Measurements from ENCODE around the gene LPIN3.

The LPIN3 gene

DNA sequence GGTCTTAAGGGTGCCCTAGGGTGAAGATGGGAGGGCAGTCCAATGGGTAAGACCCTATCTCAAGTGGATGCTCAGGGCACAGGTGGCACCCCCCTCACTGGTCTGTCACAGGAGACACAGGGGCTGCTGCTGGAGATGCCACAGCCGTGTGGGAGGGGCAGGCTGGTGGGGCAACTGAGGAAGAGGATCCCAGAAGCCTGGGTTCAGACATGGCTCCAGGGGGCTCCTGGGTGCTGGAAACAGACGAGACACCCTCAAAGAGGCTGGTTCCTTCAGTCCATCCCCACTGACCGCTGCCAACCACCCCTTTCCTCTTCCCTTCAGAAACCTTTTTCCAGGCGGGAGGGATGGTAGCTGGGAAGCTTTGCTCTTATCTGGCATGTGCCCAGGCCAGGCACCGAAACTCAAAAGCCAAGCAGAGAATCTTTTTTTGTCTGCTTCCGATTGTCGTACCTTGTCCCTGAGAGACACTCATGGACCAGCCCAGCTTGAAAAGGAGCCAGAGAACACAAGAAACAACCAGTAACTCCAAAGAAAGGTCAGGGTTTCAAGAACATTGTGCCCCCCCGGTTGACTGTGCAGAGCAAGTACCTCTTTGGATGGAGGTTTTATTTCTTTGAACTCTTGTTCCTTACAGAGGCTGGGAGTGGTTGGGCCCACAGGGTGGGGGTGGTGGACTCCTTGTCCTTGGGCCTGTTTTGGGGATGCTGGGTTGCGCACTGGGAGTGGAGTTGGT is 54.5 kb downstream of the LPIN3 start:
- no peak overlapping the region for H3K4me3 ChIP-seq (ENCODE audit: low read depth in 1 of 2, low read length in 2 of 2)
- DNase-seq (no peak), ATAC-seq (ENCODE audit: insufficient read depth, low read depth) (no peak)
- H3K9ac ChIP-seq (ENCODE audit: low read depth, low read length) = no peak overlapping the region
- no peaks in the 10 kb centered on the region for H4K20me1 ChIP-seq (ENCODE audit: insufficient read depth, low read length)
- no peaks in the 10 kb centered on the region for H3K79me2 ChIP-seq (ENCODE audit: insufficient read depth, low read length)
- no peaks in the 10 kb centered on the region for H3K36me3 ChIP-seq (ENCODE audit: insufficient read depth, low read length)
- no peak overlapping the region for H2AFZ ChIP-seq (ENCODE audit: low read depth, low read length)
- H3K9me3 ChIP-seq (ENCODE audit: insufficient read depth, low read length, severe bottlenecking) = no peaks in the 10 kb centered on the region
- no peak overlapping the region for H3K27ac ChIP-seq (ENCODE audit: low read length)
- H3K4me2 ChIP-seq (ENCODE audit: insufficient read depth, low read length) = no peak overlapping the region
- no peaks in the 10 kb centered on the region for H3K4me1 ChIP-seq (ENCODE audit: insufficient read depth, low read length)
- H3K27me3 ChIP-seq (ENCODE audit: insufficient read depth, low read length, poor library complexity) = no peaks in the 10 kb centered on the region
- TF ChIP-seq, protein P1, sequence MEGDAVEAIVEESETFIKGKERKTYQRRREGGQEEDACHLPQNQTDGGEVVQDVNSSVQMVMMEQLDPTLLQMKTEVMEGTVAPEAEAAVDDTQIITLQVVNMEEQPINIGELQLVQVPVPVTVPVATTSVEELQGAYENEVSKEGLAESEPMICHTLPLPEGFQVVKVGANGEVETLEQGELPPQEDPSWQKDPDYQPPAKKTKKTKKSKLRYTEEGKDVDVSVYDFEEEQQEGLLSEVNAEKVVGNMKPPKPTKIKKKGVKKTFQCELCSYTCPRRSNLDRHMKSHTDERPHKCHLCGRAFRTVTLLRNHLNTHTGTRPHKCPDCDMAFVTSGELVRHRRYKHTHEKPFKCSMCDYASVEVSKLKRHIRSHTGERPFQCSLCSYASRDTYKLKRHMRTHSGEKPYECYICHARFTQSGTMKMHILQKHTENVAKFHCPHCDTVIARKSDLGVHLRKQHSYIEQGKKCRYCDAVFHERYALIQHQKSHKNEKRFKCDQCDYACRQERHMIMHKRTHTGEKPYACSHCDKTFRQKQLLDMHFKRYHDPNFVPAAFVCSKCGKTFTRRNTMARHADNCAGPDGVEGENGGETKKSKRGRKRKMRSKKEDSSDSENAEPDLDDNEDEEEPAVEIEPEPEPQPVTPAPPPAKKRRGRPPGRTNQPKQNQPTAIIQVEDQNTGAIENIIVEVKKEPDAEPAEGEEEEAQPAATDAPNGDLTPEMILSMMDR (IDR thresholded peaks at IDR 0.05; ENCODE audit: borderline replicate concordance, extremely low read depth, low read length, poor library complexity, severe bottlenecking) = no peak
- no peak for TF ChIP-seq EZH2 (IDR thresholded peaks at IDR 0.05; ENCODE audit: borderline replicate concordance, low read depth, low read length, severe bottlenecking)

DNA sequence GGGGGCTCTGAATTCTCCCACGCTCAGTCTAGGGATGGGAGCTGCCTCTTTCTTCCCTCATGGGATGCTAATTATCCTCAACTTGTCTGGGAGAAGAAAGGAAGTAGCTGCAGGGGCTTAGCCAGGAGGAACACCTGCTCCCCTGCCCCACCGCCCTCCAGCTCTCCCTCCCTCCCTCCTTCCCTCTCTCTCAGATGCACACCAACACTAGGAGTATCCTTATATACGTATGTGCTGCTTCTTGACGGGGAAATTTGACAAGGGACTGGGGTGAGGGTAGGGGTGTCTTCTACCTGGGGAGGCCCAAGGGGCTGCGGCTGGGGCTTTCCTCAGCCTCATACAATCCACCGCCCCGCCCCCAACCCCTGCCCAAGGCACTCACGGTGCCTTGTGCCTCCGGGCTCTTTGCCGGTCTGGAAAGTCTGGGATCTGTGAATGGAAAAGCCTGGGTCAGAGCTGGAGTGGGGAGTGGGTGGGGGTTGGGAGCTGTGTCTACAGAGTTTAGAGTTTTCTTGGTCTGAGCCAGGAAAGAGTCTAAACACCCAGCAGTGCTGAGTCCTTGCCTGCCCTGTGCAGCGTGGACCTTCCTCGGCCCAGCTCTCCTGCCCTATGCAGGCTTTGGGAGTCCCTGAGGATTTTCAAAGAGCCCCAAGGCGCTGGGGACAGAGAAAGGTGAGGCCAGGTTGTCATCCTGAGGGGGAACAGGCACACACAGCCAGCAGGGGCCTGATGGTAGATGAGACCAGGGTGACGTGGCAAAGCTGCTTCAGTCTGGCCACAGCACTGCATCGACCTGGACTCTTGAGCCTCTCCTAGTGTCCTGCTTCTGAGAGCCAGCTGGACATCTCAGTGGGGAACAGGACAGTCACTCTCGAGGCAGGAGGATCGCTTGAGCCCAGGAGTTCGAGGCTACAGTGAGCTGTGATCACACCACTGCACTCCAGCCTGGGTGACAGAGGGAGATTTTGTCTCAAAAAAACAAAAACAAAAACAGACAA is 55.3 kb downstream of the LPIN3 start:
- no peak for DNase-seq
- no peak overlapping the region for H3K9ac ChIP-seq (ENCODE audit: low read depth, low read length)
- H3K4me3 ChIP-seq (ENCODE audit: low read depth in 1 of 2, low read length in 2 of 2) = no peak overlapping the region

DNA sequence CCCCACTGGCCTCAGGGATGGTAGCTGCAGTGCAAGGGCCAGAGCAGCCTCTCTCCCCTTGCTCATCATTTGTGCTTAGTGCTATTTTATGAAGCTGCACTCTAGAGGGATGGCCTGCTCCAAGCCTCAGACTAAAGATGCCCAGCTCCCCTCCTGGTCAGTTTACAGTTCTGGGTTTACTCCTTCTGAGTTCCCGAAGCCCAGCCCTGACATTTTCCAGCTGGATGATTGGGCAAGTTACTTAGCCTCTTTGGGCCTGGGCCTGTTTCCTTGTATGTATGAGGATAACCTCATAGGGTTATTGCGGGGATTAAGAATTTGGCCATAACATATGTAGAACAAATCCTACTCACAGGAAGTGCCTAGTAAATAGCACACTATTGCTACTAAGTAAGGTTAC is 57.8 kb downstream of the LPIN3 start:
- no peak overlapping the region for H3K4me2 ChIP-seq (ENCODE audit: insufficient read depth, low read length)
- no peaks in the 10 kb centered on the region for H3K27me3 ChIP-seq (ENCODE audit: insufficient read depth, low read length, poor library complexity)
- H3K4me3 ChIP-seq (ENCODE audit: low read depth in 1 of 2, low read length in 2 of 2) = no peak overlapping the region
- no peaks in the 10 kb centered on the region for H3K79me2 ChIP-seq (ENCODE audit: insufficient read depth, low read length)
- no peaks in the 10 kb centered on the region for H4K20me1 ChIP-seq (ENCODE audit: insufficient read depth, low read length)
- peaks cover 10% of the 10 kb centered on the region for H3K36me3 ChIP-seq (ENCODE audit: insufficient read depth, low read length)
- H3K4me1 ChIP-seq (ENCODE audit: insufficient read depth, low read length) = no peaks in the 10 kb centered on the region
- no peak for TF ChIP-seq EZH2 (IDR thresholded peaks at IDR 0.05; ENCODE audit: borderline replicate concordance, low read depth, low read length, severe bottlenecking)
- TF ChIP-seq, protein P1 (IDR thresholded peaks at IDR 0.05; ENCODE audit: borderline replicate concordance, extremely low read depth, low read length, poor library complexity, severe bottlenecking) = no peak
- H3K9ac ChIP-seq (ENCODE audit: low read depth, low read length) = no peak overlapping the region
- no peak overlapping the region for H3K27ac ChIP-seq (ENCODE audit: low read length)
- ATAC-seq (ENCODE audit: insufficient read depth, low read depth) = no peak
- no peak for DNase-seq
- H3K9me3 ChIP-seq (ENCODE audit: insufficient read depth, low read length, severe bottlenecking) = no peaks in the 10 kb centered on the region
- no peak overlapping the region for H2AFZ ChIP-seq (ENCODE audit: low read depth, low read length)

More for the DNA sequence above, 55.3 kb downstream of the LPIN3 start:
- 0 out of 3 replicates have a peak, but pooled peaks have one; percentile 17 for ATAC-seq (ENCODE audit: insufficient read depth, low read depth)
- Histone ChIP-seq H4K20me1 (ENCODE audit: insufficient read depth, low read length) (no peaks in the 10 kb centered on the region), H3K36me3 (ENCODE audit: insufficient read depth, low read length) (no peaks in the 10 kb centered on the region), H3K4me1 (ENCODE audit: insufficient read depth, low read length) (no peaks in the 10 kb centered on the region), H3K27ac (ENCODE audit: low read length) (no peak overlapping the region), H2AFZ (ENCODE audit: low read depth, low read length) (no peak overlapping the region), H3K79me2 (ENCODE audit: insufficient read depth, low read length) (no peaks in the 10 kb centered on the region), H3K9me3 (ENCODE audit: insufficient read depth, low read length, severe bottlenecking) (no peaks in the 10 kb centered on the region), H3K4me2 (ENCODE audit: insufficient read depth, low read length) (no peak overlapping the region), H3K27me3 (ENCODE audit: insufficient read depth, low read length, poor library complexity) (no peaks in the 10 kb centered on the region)
- TF ChIP-seq EZH2 (IDR thresholded peaks at IDR 0.05; ENCODE audit: borderline replicate concordance, low read depth, low read length, severe bottlenecking) = no peak
- TF ChIP-seq, protein P1 (IDR thresholded peaks at IDR 0.05; ENCODE audit: borderline replicate concordance, extremely low read depth, low read length, poor library complexity, severe bottlenecking) = no peak

Measured in DND-41 (cell line).